SK-N-SH (cell line): ENCODE results near the gene TRAF2. TPM values are rescaled to one million over a fixed set of nuclear protein-coding genes. Genes with fewer than 3 reads are reported as not detected.

Experiments used
- CTCF ChIA-PET: fragments of 300-600, 350-600 bp; formaldehyde crosslinking; extraction: SDS; loops from one replicate; lab custom pipeline; 2021; lab: Yijun Ruan, JAX
- POLR2A ChIA-PET: fragments of 350-600 bp; sonication (Branson Sonifier 250); formaldehyde crosslinking; extraction: SDS; loops from one replicate; lab custom pipeline; 2020; ENCODE audit warnings: antibody characterized with exemption, inconsistent platforms; lab: Yijun Ruan, JAX
- DNase-seq: peaks from one replicate; pipeline ENCODE4 v3.0.0; 2012
- H2AFZ ChIP-seq: fragments of 200-600 bp; sonication (generic); 2 replicates; pipeline ENCODE4 v1.8.1; 2016; ENCODE audit warnings: antibody characterized with exemption, mild to moderate bottlenecking, low read depth
- H3F3A ChIP-seq: fragments of 200-600 bp; sonication (generic); replicated peaks from 2 replicates; pipeline ENCODE3; 2016; ENCODE audit warnings: antibody characterized with exemption, mild to moderate bottlenecking; ENCODE audit not compliant: insufficient read depth
- H3K27ac ChIP-seq, 2 experiments: fragments of 200-500 bp in 1 of 2; fragments of 200-600 bp in 1 of 2; sonication (Bioruptor generic) in 1 of 2; sonication (generic), shearing (Covaris generic) in 1 of 2; 2 replicates each; pipeline versions ENCODE4 v1.5.1 to v1.6.1; 2014 to 2016; ENCODE audit warnings: low read depth in 2 of 2, inconsistent platforms in 1 of 2, low read length in 1 of 2, mild to moderate bottlenecking in 1 of 2, mixed read lengths in 1 of 2
- H3K27me3 ChIP-seq: fragments of 200-600 bp; sonication (generic), shearing (Covaris generic); 2 replicates; pipeline ENCODE4 v1.6.1; 2016; ENCODE audit warnings: mixed run types; ENCODE audit not compliant: insufficient read depth
- H3K36me3 ChIP-seq, 2 experiments: fragments of 200-500 bp in 1 of 2; fragments of 200-600 bp in 1 of 2; sonication (Bioruptor generic) in 1 of 2; sonication (generic) in 1 of 2; replicated peaks in 1 of 2; 2 replicates each; pipeline versions ENCODE3 to v1.5.1; 2014 to 2016; ENCODE audit warnings: low read length in 1 of 2, mild to moderate bottlenecking in 1 of 2; ENCODE audit not compliant: insufficient read depth in 2 of 2, control insufficient read depth in 1 of 2
- H3K4me1 ChIP-seq, 2 experiments: fragments of 200-500 bp in 1 of 2; fragments of 200-600 bp in 1 of 2; sonication (Bioruptor generic) in 1 of 2; sonication (generic), shearing (Covaris generic) in 1 of 2; 2 replicates each; pipeline versions ENCODE4 v1.5.1 to v1.6.1; 2014 to 2016; ENCODE audit warnings: low read depth in 1 of 2, low read length in 1 of 2, mixed run types in 1 of 2; ENCODE audit not compliant: insufficient read depth in 2 of 2, control insufficient read depth in 1 of 2
- H3K4me2 ChIP-seq: fragments of 200-600 bp; sonication (generic), shearing (Covaris generic); 2 replicates; pipeline ENCODE4 v1.6.1; 2017; ENCODE audit warnings: mixed run types
- H3K4me3 ChIP-seq, 2 experiments: fragments of 200-500 bp in 1 of 2; fragments of 200-600 bp in 1 of 2; sonication (Bioruptor generic) in 1 of 2; sonication (generic), shearing (Covaris generic) in 1 of 2; 2 replicates each; pipeline versions ENCODE4 v1.5.1 to v1.8.1; 2014 to 2016; ENCODE audit warnings: low read depth in 2 of 2, inconsistent platforms in 1 of 2, low read length in 1 of 2, mild to moderate bottlenecking in 1 of 2, mixed read lengths in 1 of 2, moderate library complexity in 1 of 2
- H3K79me2 ChIP-seq: fragments of 200-600 bp; sonication (generic); 2 replicates; pipeline ENCODE4 v1.8.1; 2017; ENCODE audit warnings: mild to moderate bottlenecking; ENCODE audit not compliant: insufficient read depth
- H3K9ac ChIP-seq: fragments of 200-600 bp; sonication (generic); 2 replicates; pipeline ENCODE4 v1.6.1; 2017; ENCODE audit warnings: mixed run types
- H3K9me2 ChIP-seq: fragments of 200-600 bp; sonication (generic); 2 replicates; pipeline ENCODE4 v1.6.1; 2017; ENCODE audit warnings: mixed run types
- H3K9me3 ChIP-seq: fragments of 200-600 bp; sonication (generic); 2 replicates; pipeline ENCODE4 v1.6.1; 2017; ENCODE audit warnings: mixed run types, mild to moderate bottlenecking, moderate library complexity
- H4K20me1 ChIP-seq: fragments of 200-600 bp; sonication (generic); 2 replicates; pipeline ENCODE4 v1.6.1; 2017; ENCODE audit warnings: mild to moderate bottlenecking, mixed run types; ENCODE audit not compliant: insufficient read depth
- CHD2 ChIP-seq: fragments of 150-350 bp; IDR thresholded peaks from 2 replicates; pipeline ENCODE4 v1.6.1; 2018; ENCODE audit warnings: low read length; ENCODE audit not compliant: partially characterized antibody
- EP300 ChIP-seq, 2 experiments: IDR thresholded peaks; 2 replicates each; pipeline versions ENCODE4 v1.4.0 to v1.6.1; 2012; ENCODE audit warnings: borderline replicate concordance in 1 of 2, low read depth in 1 of 2, low read length in 1 of 2
- EZH2phosphoT487 ChIP-seq: fragments of 200-600 bp; sonication (generic); IDR thresholded peaks from 2 replicates; pipeline ENCODE4 v1.6.1; 2017; ENCODE audit warnings: low read depth, mixed run types, mild to moderate bottlenecking, antibody characterized with exemption, moderate library complexity, borderline replicate concordance
- FOXJ3 ChIP-seq: sonication (generic); formaldehyde crosslinking; IDR thresholded peaks from 2 replicates; pipeline ENCODE4 v1.5.1; 2020; ENCODE audit warnings: mild to moderate bottlenecking, missing genetic modification reagents
- GABPA ChIP-seq: IDR thresholded peaks from 2 replicates; pipeline ENCODE4 v1.4.0; 2012; ENCODE audit warnings: low read depth, mild to moderate bottlenecking
- JUND ChIP-seq: IDR thresholded peaks from 2 replicates; pipeline ENCODE4 v1.4.0; 2012
- MXI1 ChIP-seq: IDR thresholded peaks from 2 replicates; pipeline ENCODE4 v1.6.1; 2012; ENCODE audit warnings: mild to moderate bottlenecking, low read depth, low read length, improper control_type of control experiment
- RAD21 ChIP-seq: IDR thresholded peaks from 2 replicates; pipeline ENCODE4 v1.6.1; 2012; ENCODE audit warnings: mild to moderate bottlenecking, low read length
- RXRA ChIP-seq: IDR thresholded peaks from 2 replicates; pipeline ENCODE4 v1.4.0; 2012; ENCODE audit warnings: low read depth, mild to moderate bottlenecking, borderline replicate concordance
- SMC3 ChIP-seq: IDR thresholded peaks from 2 replicates; pipeline ENCODE4 v1.6.1; 2012; ENCODE audit warnings: low read depth, low read length, improper control_type of control experiment
- TAF1 ChIP-seq: IDR thresholded peaks from 2 replicates; pipeline ENCODE4 v1.6.1; 2012; ENCODE audit warnings: low read depth, mild to moderate bottlenecking, low read length, moderate library complexity, borderline replicate concordance
- TEAD4 ChIP-seq: IDR thresholded peaks from 2 replicates; pipeline ENCODE4 v1.4.0; 2012; ENCODE audit warnings: mild to moderate bottlenecking, borderline replicate concordance; ENCODE audit not compliant: insufficient read depth
- YY1 ChIP-seq: IDR thresholded peaks from 2 replicates; pipeline ENCODE4 v1.4.0; 2012; ENCODE audit warnings: low read depth, mild to moderate bottlenecking
- WGBS: methylation state at CpG from one replicate; pipeline ENCODE4 v1.1.6; 2017; ENCODE audit warnings: low lambda C conversion rate; 5-methylcytosine and 5-hydroxymethylcytosine counted together
- polyA plus RNA-seq, 3 experiments: library from polyadenylated mRNA; depleted of rRNA; stranded (reverse); fragments of >200 nt; gene quantifications; 2 replicates each; pipeline ENCODE4 v1.2.3, GENCODE V29; 2012
- TF ChIP-seq, protein P1 (sequence below): IDR thresholded peaks from 2 replicates; pipeline ENCODE4 v1.4.0; 2012; ENCODE audit warnings: low read depth, borderline replicate concordance
- TF ChIP-seq, protein P2 (sequence below): IDR thresholded peaks from 2 replicates; pipeline ENCODE4 v1.4.0; 2012; ENCODE audit warnings: low read depth, borderline replicate concordance
- TF ChIP-seq, protein P3 (sequence below): fragments of 200-600 bp; sonication (generic); IDR thresholded peaks from 2 replicates; pipeline ENCODE4 v1.6.1; 2017; ENCODE audit warnings: antibody characterized with exemption, mild to moderate bottlenecking, moderate library complexity
- TF ChIP-seq, protein P4 (sequence below): IDR thresholded peaks from 2 replicates; pipeline ENCODE4 v1.4.0; 2012; ENCODE audit warnings: low read depth
- TF ChIP-seq, protein P5 (sequence below): IDR thresholded peaks from 2 replicates; pipeline ENCODE4 v1.6.1; 2012; ENCODE audit warnings: mild to moderate bottlenecking, low read depth, low read length, moderate library complexity

Gene TRAF2
- polyA plus RNA-seq, 1 of the 3 experiments (the other 2 are of a cell fraction): 15.4 TPM

DNA sequence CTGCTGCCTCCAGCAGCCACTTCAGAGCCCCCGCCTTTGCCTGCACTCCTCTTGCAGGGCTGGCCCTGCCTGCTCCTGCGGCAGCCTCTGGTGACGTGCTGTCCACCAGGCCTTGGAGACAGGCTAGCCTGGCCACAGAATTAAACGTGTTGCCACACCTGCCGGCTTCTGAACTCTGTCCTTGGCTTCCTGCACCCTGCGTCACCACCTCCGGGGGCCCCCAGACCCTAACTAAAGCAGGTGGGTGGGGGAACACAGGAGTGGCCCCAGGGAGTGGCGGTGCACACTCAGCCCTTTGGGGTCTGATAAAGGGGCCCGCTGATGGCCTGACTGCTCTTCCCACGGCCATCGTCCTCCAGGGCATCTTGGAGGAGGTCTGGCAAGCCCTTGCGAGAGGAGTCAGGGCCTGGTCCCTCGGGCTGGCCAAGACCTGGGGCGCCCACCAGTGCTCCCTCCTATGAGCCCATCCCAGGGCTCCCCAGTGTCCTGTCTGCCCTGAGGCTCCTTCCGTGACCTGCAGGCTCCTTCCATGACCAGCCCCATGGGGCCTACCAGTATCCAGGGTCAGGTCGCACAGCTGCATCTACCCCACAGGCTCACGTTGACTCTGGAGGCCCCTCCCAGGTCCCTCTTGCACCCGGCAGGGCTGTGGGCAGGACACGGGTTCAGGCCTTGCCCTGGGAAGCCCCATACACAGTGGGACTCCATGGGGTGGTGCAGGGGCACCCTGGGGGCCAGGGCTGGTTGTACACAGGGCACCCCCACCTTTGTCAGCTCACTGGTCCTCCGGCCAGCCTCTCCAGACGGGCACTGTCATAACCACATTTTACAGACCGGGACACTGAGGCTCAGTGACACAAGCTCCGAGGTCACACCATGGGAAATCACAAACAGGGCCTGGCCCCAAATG, 35.2 kb upstream of the TRAF2 start:
- ChIA-PET POLR2A (interaction anchor here (0.7 to 1.2 kb wide), 3 partner anchors 9 to 13 kb away, joined by 3 read pairs; no protein-coding TSS in a partner anchor), CTCF (interaction anchor here (1.0 to 1.5 kb wide), 2 partner anchors 9 to 63 kb away, joined by 3 to 7 read pairs; no protein-coding TSS in a partner anchor)
- no peak for TF ChIP-seq MXI1
- no peak for TF ChIP-seq YY1
- no peak for TF ChIP-seq TAF1
- TF ChIP-seq, protein P1, sequence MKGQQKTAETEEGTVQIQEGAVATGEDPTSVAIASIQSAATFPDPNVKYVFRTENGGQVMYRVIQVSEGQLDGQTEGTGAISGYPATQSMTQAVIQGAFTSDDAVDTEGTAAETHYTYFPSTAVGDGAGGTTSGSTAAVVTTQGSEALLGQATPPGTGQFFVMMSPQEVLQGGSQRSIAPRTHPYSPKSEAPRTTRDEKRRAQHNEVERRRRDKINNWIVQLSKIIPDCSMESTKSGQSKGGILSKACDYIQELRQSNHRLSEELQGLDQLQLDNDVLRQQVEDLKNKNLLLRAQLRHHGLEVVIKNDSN: no peak
- TF ChIP-seq RXRA: no peak
- no peak for TF ChIP-seq EP300 (IDR thresholded peaks at IDR 0.05; ENCODE audit: borderline replicate concordance in 1 of 2, low read depth in 1 of 2, low read length in 1 of 2)
- no peak for TF ChIP-seq SMC3
- no peak for TF ChIP-seq JUND
- no peak for TF ChIP-seq FOXJ3
- TF ChIP-seq TEAD4: no peak
- TF ChIP-seq, protein P2, sequence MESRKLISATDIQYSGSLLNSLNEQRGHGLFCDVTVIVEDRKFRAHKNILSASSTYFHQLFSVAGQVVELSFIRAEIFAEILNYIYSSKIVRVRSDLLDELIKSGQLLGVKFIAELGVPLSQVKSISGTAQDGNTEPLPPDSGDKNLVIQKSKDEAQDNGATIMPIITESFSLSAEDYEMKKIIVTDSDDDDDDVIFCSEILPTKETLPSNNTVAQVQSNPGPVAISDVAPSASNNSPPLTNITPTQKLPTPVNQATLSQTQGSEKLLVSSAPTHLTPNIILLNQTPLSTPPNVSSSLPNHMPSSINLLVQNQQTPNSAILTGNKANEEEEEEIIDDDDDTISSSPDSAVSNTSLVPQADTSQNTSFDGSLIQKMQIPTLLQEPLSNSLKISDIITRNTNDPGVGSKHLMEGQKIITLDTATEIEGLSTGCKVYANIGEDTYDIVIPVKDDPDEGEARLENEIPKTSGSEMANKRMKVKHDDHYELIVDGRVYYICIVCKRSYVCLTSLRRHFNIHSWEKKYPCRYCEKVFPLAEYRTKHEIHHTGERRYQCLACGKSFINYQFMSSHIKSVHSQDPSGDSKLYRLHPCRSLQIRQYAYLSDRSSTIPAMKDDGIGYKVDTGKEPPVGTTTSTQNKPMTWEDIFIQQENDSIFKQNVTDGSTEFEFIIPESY: no peak
- no peak for TF ChIP-seq EZH2phosphoT487
- TF ChIP-seq, protein P3, sequence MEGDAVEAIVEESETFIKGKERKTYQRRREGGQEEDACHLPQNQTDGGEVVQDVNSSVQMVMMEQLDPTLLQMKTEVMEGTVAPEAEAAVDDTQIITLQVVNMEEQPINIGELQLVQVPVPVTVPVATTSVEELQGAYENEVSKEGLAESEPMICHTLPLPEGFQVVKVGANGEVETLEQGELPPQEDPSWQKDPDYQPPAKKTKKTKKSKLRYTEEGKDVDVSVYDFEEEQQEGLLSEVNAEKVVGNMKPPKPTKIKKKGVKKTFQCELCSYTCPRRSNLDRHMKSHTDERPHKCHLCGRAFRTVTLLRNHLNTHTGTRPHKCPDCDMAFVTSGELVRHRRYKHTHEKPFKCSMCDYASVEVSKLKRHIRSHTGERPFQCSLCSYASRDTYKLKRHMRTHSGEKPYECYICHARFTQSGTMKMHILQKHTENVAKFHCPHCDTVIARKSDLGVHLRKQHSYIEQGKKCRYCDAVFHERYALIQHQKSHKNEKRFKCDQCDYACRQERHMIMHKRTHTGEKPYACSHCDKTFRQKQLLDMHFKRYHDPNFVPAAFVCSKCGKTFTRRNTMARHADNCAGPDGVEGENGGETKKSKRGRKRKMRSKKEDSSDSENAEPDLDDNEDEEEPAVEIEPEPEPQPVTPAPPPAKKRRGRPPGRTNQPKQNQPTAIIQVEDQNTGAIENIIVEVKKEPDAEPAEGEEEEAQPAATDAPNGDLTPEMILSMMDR: no peak
- no peak for TF ChIP-seq RAD21
- TF ChIP-seq, protein P4, sequence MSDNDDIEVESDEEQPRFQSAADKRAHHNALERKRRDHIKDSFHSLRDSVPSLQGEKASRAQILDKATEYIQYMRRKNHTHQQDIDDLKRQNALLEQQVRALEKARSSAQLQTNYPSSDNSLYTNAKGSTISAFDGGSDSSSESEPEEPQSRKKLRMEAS: no peak
- TF ChIP-seq GABPA: no peak
- no peak for TF ChIP-seq CHD2
- TF ChIP-seq, protein P5, sequence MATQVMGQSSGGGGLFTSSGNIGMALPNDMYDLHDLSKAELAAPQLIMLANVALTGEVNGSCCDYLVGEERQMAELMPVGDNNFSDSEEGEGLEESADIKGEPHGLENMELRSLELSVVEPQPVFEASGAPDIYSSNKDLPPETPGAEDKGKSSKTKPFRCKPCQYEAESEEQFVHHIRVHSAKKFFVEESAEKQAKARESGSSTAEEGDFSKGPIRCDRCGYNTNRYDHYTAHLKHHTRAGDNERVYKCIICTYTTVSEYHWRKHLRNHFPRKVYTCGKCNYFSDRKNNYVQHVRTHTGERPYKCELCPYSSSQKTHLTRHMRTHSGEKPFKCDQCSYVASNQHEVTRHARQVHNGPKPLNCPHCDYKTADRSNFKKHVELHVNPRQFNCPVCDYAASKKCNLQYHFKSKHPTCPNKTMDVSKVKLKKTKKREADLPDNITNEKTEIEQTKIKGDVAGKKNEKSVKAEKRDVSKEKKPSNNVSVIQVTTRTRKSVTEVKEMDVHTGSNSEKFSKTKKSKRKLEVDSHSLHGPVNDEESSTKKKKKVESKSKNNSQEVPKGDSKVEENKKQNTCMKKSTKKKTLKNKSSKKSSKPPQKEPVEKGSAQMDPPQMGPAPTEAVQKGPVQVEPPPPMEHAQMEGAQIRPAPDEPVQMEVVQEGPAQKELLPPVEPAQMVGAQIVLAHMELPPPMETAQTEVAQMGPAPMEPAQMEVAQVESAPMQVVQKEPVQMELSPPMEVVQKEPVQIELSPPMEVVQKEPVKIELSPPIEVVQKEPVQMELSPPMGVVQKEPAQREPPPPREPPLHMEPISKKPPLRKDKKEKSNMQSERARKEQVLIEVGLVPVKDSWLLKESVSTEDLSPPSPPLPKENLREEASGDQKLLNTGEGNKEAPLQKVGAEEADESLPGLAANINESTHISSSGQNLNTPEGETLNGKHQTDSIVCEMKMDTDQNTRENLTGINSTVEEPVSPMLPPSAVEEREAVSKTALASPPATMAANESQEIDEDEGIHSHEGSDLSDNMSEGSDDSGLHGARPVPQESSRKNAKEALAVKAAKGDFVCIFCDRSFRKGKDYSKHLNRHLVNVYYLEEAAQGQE: no peak
- Histone ChIP-seq H3K9me2 (no peaks in the 10 kb centered on the region), H3K4me2 (peak overlapping the region; percentile 96), H2AFZ (no peak overlapping the region), H3K9ac (peak overlapping the region; percentile 84; the same call in 1 of the 2 replicates), H3K79me2 (peaks cover 23% of the 10 kb centered on the region; the same call in 1 of the 2 replicates), H3F3A (no peaks in the 10 kb centered on the region), H3K4me3 (peak overlapping the region in 1 of 2 experiments; percentile 89; a peak in 1 of 4 replicates), H3K27ac (no peak overlapping the region), H3K4me1 (peaks cover 4 to 13% of the 10 kb centered on the region in 2 experiments; a peak in 2 of 4 replicates), H3K36me3 (peaks cover 0 to 8% of the 10 kb centered on the region in 2 experiments), H3K27me3 (no peaks in the 10 kb centered on the region), H3K9me3 (no peaks in the 10 kb centered on the region), H4K20me1 (no peaks in the 10 kb centered on the region; the same call in 1 of the 2 replicates)
- WGBS: 87% methylated on average over 6 of the region's 23 CpGs
- no peak for DNase-seq
